MM.1S (cell line): ENCODE data around the gene RCBTB1.
"Not testable (repeated sequence)": the region's sequence is repeated elsewhere in the genome, so short reads cannot be mapped to it uniquely, and the experiment has no call there.

Experiments
- DNase-seq: peaks from one replicate; pipeline ENCODE4 v3.0.0-alpha.2; 2015
- H2AFZ ChIP-seq: fragments of 300-600 bp; sonication (generic); 2 replicates; pipeline ENCODE4 v1.6.0; 2016; ENCODE audit warnings: antibody characterized with exemption, low read length
- H3F3A ChIP-seq: fragments of 300-600 bp; sonication (generic); 2 replicates; pipeline ENCODE4 v1.6.1; 2016; ENCODE audit warnings: mild to moderate bottlenecking, antibody characterized with exemption, low read length, moderate library complexity, mixed read lengths; ENCODE audit not compliant: insufficient read depth
- H3K27ac ChIP-seq: fragments of 300-600 bp; sonication (generic); 2 replicates; pipeline ENCODE4 v1.5.1; 2016; ENCODE audit warnings: mild to moderate bottlenecking, low read length
- H3K27me3 ChIP-seq: fragments of 300-600 bp; sonication (generic); replicated peaks from 2 replicates; pipeline ENCODE4 v1.6.0; 2016; ENCODE audit warnings: low read length; ENCODE audit not compliant: insufficient read depth
- H3K36me3 ChIP-seq: fragments of 300-600 bp; sonication (generic); replicated peaks from 2 replicates; pipeline ENCODE4 v1.6.1; 2016; ENCODE audit warnings: mild to moderate bottlenecking, low read length, mixed read lengths; ENCODE audit not compliant: insufficient read depth
- H3K4me1 ChIP-seq: fragments of 300-600 bp; sonication (generic); 2 replicates; pipeline ENCODE4 v1.6.1; 2016; ENCODE audit warnings: low read length, mixed read lengths
- H3K4me2 ChIP-seq: fragments of 300-600 bp; sonication (generic); 2 replicates; pipeline ENCODE4 v1.6.0; 2016; ENCODE audit warnings: low read depth, low read length
- H3K4me3 ChIP-seq: fragments of 300-600 bp; sonication (generic); 2 replicates; pipeline ENCODE4 v1.5.1; 2016; ENCODE audit warnings: low read length, mixed read lengths
- H3K79me2 ChIP-seq: fragments of 300-600 bp; sonication (generic); 2 replicates; pipeline ENCODE4 v1.6.1; 2016; ENCODE audit warnings: mixed run types, low read length, mixed read lengths
- H3K9ac ChIP-seq: fragments of 300-600 bp; sonication (generic); 2 replicates; pipeline ENCODE4 v1.6.1; 2016; ENCODE audit warnings: low read length, mixed read lengths
- H3K9me2 ChIP-seq: fragments of 300-600 bp; sonication (generic); replicated peaks from 2 replicates; pipeline ENCODE4 v1.6.1; 2016; ENCODE audit warnings: mild to moderate bottlenecking, low read length, mixed read lengths; ENCODE audit not compliant: insufficient read depth
- H3K9me3 ChIP-seq: fragments of 300-600 bp; sonication (generic); replicated peaks from 2 replicates; pipeline ENCODE4 v1.6.1; 2016; ENCODE audit warnings: mild to moderate bottlenecking, low read length, mixed read lengths; ENCODE audit not compliant: insufficient read depth
- H4K20me1 ChIP-seq: fragments of 300-600 bp; sonication (generic); 2 replicates; pipeline ENCODE4 v1.6.1; 2016; ENCODE audit warnings: mild to moderate bottlenecking, low read length, moderate library complexity, mixed read lengths; ENCODE audit not compliant: insufficient read depth
- CTCF ChIP-seq: fragments of 300-600 bp; sonication (generic); IDR thresholded peaks from 2 replicates; pipeline ENCODE4 v1.5.1; 2016; ENCODE audit warnings: antibody characterized with exemption, low read length, mixed read lengths
- EZH2 ChIP-seq: fragments of 300-600 bp; sonication (generic); optimal IDR thresholded peaks from 2 replicates; pipeline ENCODE3; 2017; ENCODE audit warnings: low read depth, mild to moderate bottlenecking, antibody characterized with exemption, low read length, mixed read lengths
- EZH2phosphoT487 ChIP-seq: fragments of 300-600 bp; sonication (generic); IDR thresholded peaks from 2 replicates; pipeline ENCODE4 v1.6.1; 2018; ENCODE audit warnings: antibody characterized with exemption, low read length

RCBTB1 gene

GRCh38 chr13:49615836-49616675, 30.7 kb upstream of the RCBTB1 start:
- no peaks in the 10 kb centered on the region for H3K27me3 ChIP-seq
- H4K20me1 ChIP-seq: no peaks in the 10 kb centered on the region
- H3K9ac ChIP-seq: no peak overlapping the region
- no peak for TF ChIP-seq EZH2phosphoT487
- TF ChIP-seq CTCF: no peak
- TF ChIP-seq EZH2: no peak
- H3K79me2 ChIP-seq: no peaks in the 10 kb centered on the region
- no peak for DNase-seq
- no peaks in the 10 kb centered on the region for H3K4me1 ChIP-seq
- no peaks in the 10 kb centered on the region for H3K9me2 ChIP-seq
- no peak overlapping the region for H2AFZ ChIP-seq
- no peak overlapping the region for H3K27ac ChIP-seq
- no peak overlapping the region for H3K4me3 ChIP-seq
- no peaks in the 10 kb centered on the region for H3K9me3 ChIP-seq
- H3K36me3 ChIP-seq: no peaks in the 10 kb centered on the region
- no peaks in the 10 kb centered on the region for H3F3A ChIP-seq
- no peak overlapping the region for H3K4me2 ChIP-seq

- H3K4me2 ChIP-seq, DNase-seq, H3F3A ChIP-seq, H3K9ac ChIP-seq, H4K20me1 ChIP-seq, H3K79me2 ChIP-seq, H3K4me3 ChIP-seq, H3K9me2 ChIP-seq, H3K9me3 ChIP-seq, H3K36me3 ChIP-seq, H3K4me1 ChIP-seq, H2AFZ ChIP-seq, H3K27ac ChIP-seq, H3K27me3 ChIP-seq: not testable (repeated sequence)
Measured at GRCh38 chr13:49612042-49612441, 26.7 kb upstream of the RCBTB1 start.

- DNase-seq: no peak
- Histone ChIP-seq H3K9me2 (no peaks in the 10 kb centered on the region), H3K4me1 (no peaks in the 10 kb centered on the region), H3K9me3 (no peaks in the 10 kb centered on the region), H3K4me3 (no peak overlapping the region), H3K79me2 (no peaks in the 10 kb centered on the region), H3K9ac (no peak overlapping the region), H2AFZ (no peak overlapping the region), H3K27ac (no peak overlapping the region), H4K20me1 (no peaks in the 10 kb centered on the region), H3K27me3 (no peaks in the 10 kb centered on the region), H3K4me2 (no peak overlapping the region), H3F3A (no peaks in the 10 kb centered on the region), H3K36me3 (no peaks in the 10 kb centered on the region)
- TF ChIP-seq EZH2phosphoT487 (no peak), EZH2 (no peak), CTCF (no peak)
Measured at GRCh38 chr13:49610176-49610575, 24.8 kb upstream of the RCBTB1 start.

GRCh38 chr13:49608651-49609331, 23.4 kb upstream of the RCBTB1 start:
- DNase-seq: no peak
- H3K27me3 ChIP-seq: no peaks in the 10 kb centered on the region
- no peak overlapping the region for H3K9ac ChIP-seq
- no peak overlapping the region for H3K27ac ChIP-seq
- no peak overlapping the region for H2AFZ ChIP-seq
- no peaks in the 10 kb centered on the region for H3K36me3 ChIP-seq
- no peaks in the 10 kb centered on the region for H4K20me1 ChIP-seq
- H3K9me3 ChIP-seq: no peaks in the 10 kb centered on the region
- no peaks in the 10 kb centered on the region for H3F3A ChIP-seq
- no peak overlapping the region for H3K4me3 ChIP-seq
- H3K4me1 ChIP-seq: no peaks in the 10 kb centered on the region
- no peak overlapping the region for H3K4me2 ChIP-seq
- H3K79me2 ChIP-seq: no peaks in the 10 kb centered on the region
- no peak for TF ChIP-seq EZH2
- TF ChIP-seq CTCF: no peak
- TF ChIP-seq EZH2phosphoT487: no peak
- no peaks in the 10 kb centered on the region for H3K9me2 ChIP-seq
